ENCODE data around the gene CRIP2.

Gene CRIP2

GRCh38 chr14:105442125-105442524 is 32.5 kb upstream of the CRIP2 start:
- H3K4me1 ChIP-seq (ENCODE audit: insufficient read depth, low read length, severe bottlenecking), result no peaks in the 10 kb centered on the region

GRCh38 chr14:105442834-105443233 is 31.8 kb upstream of the CRIP2 start:
- Histone ChIP-seq H3K36me3 (ENCODE audit: insufficient read depth, low read length) (peaks cover 44% of the 10 kb centered on the region), H3K79me2 (ENCODE audit: insufficient read depth, low read length) (peaks cover 4% of the 10 kb centered on the region; the same call in 1 of the 2 replicates), H3F3A (ENCODE audit: insufficient read depth, low read length) (no peaks in the 10 kb centered on the region), H4K20me1 (ENCODE audit: insufficient read depth, low read length) (no peaks in the 10 kb centered on the region), H3K9me3 (ENCODE audit: low read length) (no peaks in the 10 kb centered on the region), H3K4me1 (ENCODE audit: insufficient read depth, low read length, severe bottlenecking) (no peaks in the 10 kb centered on the region), H3K4me3 (ENCODE audit: low read depth, low read length, poor library complexity, severe bottlenecking) (no peak overlapping the region), H3K9me2 (ENCODE audit: low read depth, low read length) (no peaks in the 10 kb centered on the region), H3K4me2 (ENCODE audit: low read length) (no peak overlapping the region), H2AFZ (ENCODE audit: low read length) (no peak overlapping the region), H3K27ac (ENCODE audit: low read depth, low read length, poor library complexity, severe bottlenecking) (no peak overlapping the region), H3K9ac (ENCODE audit: low read length) (no peak overlapping the region), H3K27me3 (ENCODE audit: insufficient read depth, low read length) (no peaks in the 10 kb centered on the region)
- TF ChIP-seq EZH2 (IDR thresholded peaks at IDR 0.05; ENCODE audit: borderline replicate concordance, low read length), result no peak
- TF ChIP-seq, protein P1, sequence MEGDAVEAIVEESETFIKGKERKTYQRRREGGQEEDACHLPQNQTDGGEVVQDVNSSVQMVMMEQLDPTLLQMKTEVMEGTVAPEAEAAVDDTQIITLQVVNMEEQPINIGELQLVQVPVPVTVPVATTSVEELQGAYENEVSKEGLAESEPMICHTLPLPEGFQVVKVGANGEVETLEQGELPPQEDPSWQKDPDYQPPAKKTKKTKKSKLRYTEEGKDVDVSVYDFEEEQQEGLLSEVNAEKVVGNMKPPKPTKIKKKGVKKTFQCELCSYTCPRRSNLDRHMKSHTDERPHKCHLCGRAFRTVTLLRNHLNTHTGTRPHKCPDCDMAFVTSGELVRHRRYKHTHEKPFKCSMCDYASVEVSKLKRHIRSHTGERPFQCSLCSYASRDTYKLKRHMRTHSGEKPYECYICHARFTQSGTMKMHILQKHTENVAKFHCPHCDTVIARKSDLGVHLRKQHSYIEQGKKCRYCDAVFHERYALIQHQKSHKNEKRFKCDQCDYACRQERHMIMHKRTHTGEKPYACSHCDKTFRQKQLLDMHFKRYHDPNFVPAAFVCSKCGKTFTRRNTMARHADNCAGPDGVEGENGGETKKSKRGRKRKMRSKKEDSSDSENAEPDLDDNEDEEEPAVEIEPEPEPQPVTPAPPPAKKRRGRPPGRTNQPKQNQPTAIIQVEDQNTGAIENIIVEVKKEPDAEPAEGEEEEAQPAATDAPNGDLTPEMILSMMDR (IDR thresholded peaks at IDR 0.05; ENCODE audit: low read length), result no peak

More at GRCh38 chr14:105442125-105442524, 32.5 kb upstream of the CRIP2 start:
- Histone ChIP-seq H3K27ac (ENCODE audit: low read depth, low read length, poor library complexity, severe bottlenecking) (no peak overlapping the region), H3K9ac (ENCODE audit: low read length) (no peak overlapping the region), H3K9me2 (ENCODE audit: low read depth, low read length) (no peaks in the 10 kb centered on the region), H4K20me1 (ENCODE audit: insufficient read depth, low read length) (no peaks in the 10 kb centered on the region), H3K36me3 (ENCODE audit: insufficient read depth, low read length) (peaks cover 44% of the 10 kb centered on the region), H3K27me3 (ENCODE audit: insufficient read depth, low read length) (no peaks in the 10 kb centered on the region), H3K9me3 (ENCODE audit: low read length) (no peaks in the 10 kb centered on the region), H3K79me2 (ENCODE audit: insufficient read depth, low read length) (peaks cover 11% of the 10 kb centered on the region; the same call in 1 of the 2 replicates), H2AFZ (ENCODE audit: low read length) (no peak overlapping the region), H3F3A (ENCODE audit: insufficient read depth, low read length) (no peaks in the 10 kb centered on the region), H3K4me3 (ENCODE audit: low read depth, low read length, poor library complexity, severe bottlenecking) (no peak overlapping the region), H3K4me2 (ENCODE audit: low read length) (no peak overlapping the region)
- TF ChIP-seq, protein P1 (IDR thresholded peaks at IDR 0.05; ENCODE audit: low read length), result no peak
- TF ChIP-seq EZH2 (IDR thresholded peaks at IDR 0.05; ENCODE audit: borderline replicate concordance, low read length), result no peak

- Histone ChIP-seq H3K4me2 (ENCODE audit: low read length) (no peak overlapping the region), H3K36me3 (ENCODE audit: insufficient read depth, low read length) (peaks cover 40% of the 10 kb centered on the region), H3K4me3 (ENCODE audit: low read depth, low read length, poor library complexity, severe bottlenecking) (no peak overlapping the region), H3K27ac (ENCODE audit: low read depth, low read length, poor library complexity, severe bottlenecking) (no peak overlapping the region), H3K9me3 (ENCODE audit: low read length) (no peaks in the 10 kb centered on the region), H3K27me3 (ENCODE audit: insufficient read depth, low read length) (no peaks in the 10 kb centered on the region), H2AFZ (ENCODE audit: low read length) (no peak overlapping the region), H3K9ac (ENCODE audit: low read length) (no peak overlapping the region), H3K79me2 (ENCODE audit: insufficient read depth, low read length) (no peaks in the 10 kb centered on the region), H4K20me1 (ENCODE audit: insufficient read depth, low read length) (no peaks in the 10 kb centered on the region), H3K4me1 (ENCODE audit: insufficient read depth, low read length, severe bottlenecking) (no peaks in the 10 kb centered on the region), H3F3A (ENCODE audit: insufficient read depth, low read length) (no peaks in the 10 kb centered on the region), H3K9me2 (ENCODE audit: low read depth, low read length) (no peaks in the 10 kb centered on the region)
- TF ChIP-seq, protein P1 (IDR thresholded peaks at IDR 0.05; ENCODE audit: low read length), result no peak
- TF ChIP-seq EZH2 (IDR thresholded peaks at IDR 0.05; ENCODE audit: borderline replicate concordance, low read length), result no peak
Measured at GRCh38 chr14:105444859-105445258, 29.8 kb upstream of the CRIP2 start.
